Tibial artery (tissue), 4 donors: ENCODE measurements around the gene SLC1A4.

Source experiments
- DNase-seq, 2 donors: peaks; one replicate each; pipeline ENCODE4 v3.0.0-alpha.2; 2019
- H3K27ac ChIP-seq, 2 donors: fragments of 200-600 bp; sonication (generic) in 1 of 2; 1 replicate in 1 of 2; 2 replicates in 1 of 2; pipeline ENCODE4 v1.5.1; 2018 to 2019; ENCODE audit warnings: mild to moderate bottlenecking in 1 of 2
- H3K27me3 ChIP-seq, 2 donors: fragments of 200-600 bp; sonication (generic) in 1 of 2; one replicate each; pipeline versions ENCODE4 v1.5.1 to v1.6.0; 2016 to 2019
- H3K36me3 ChIP-seq, 3 donors: fragments of 200-600 bp; sonication (generic) in 2 of 3; one replicate each; pipeline ENCODE4 v1.5.1; 2016 to 2019; ENCODE audit warnings: mild to moderate bottlenecking in 2 of 3
- H3K4me1 ChIP-seq, 4 donors: fragments of 200-600 bp; sonication (generic) in 2 of 4; 1 replicate in 3 of 4; 2 replicates in 1 of 4; pipeline ENCODE4 v1.5.1; 2016 to 2019
- H3K4me3 ChIP-seq, 2 donors: fragments of 200-600 bp; sonication (generic) in 1 of 2; 1 replicate in 1 of 2; 2 replicates in 1 of 2; pipeline ENCODE4 v1.5.1; 2018 to 2019; ENCODE audit warnings: mild to moderate bottlenecking in 2 of 2
- H3K9me3 ChIP-seq, 3 donors: fragments of 200-600 bp; sonication (generic) in 1 of 3; one replicate each; pipeline ENCODE4 v1.5.1; 2016 to 2019
- CTCF ChIP-seq, 2 experiments: fragments of 200-600 bp in 1 of 2; fragments of 450-650 bp in 1 of 2; IDR thresholded peaks; one replicate each; pipeline ENCODE4 v1.5.1; 2017 to 2019; ENCODE audit warnings: antibody characterized with exemption in 2 of 2, mild to moderate bottlenecking in 1 of 2, moderate library complexity in 1 of 2
- intact Hi-C: fragments of 100-400 bp; cut with DNase I; formaldehyde crosslinking; loops from one replicate; pipeline ENCODE4 v1.15.0; 2023; ENCODE audit warnings: low total_unique reads

Gene SLC1A4

GRCh38 chr2:65013776-65014175 lies 24.6 kb downstream of the SLC1A4 start:
- intact Hi-C loops: no loop called here
- no peak overlapping the region for H3K27ac ChIP-seq
- no peak for DNase-seq
- H3K36me3 ChIP-seq: peaks cover 32 to 68% (median 46%) of the 10 kb centered on the region in 3 donors
- no peaks in the 10 kb centered on the region for H3K4me1 ChIP-seq
- H3K27me3 ChIP-seq: no peaks in the 10 kb centered on the region
- TF ChIP-seq CTCF (IDR thresholded peaks at IDR 0.05): no peak
- no peak overlapping the region for H3K4me3 ChIP-seq
- H3K9me3 ChIP-seq: no peaks in the 10 kb centered on the region

- H3K27me3 ChIP-seq: no peaks in the 10 kb centered on the region
- H3K9me3 ChIP-seq: no peaks in the 10 kb centered on the region
- no peak for DNase-seq
- intact Hi-C loops: no loop called here
- TF ChIP-seq CTCF (IDR thresholded peaks at IDR 0.05): no peak
- no peak overlapping the region for H3K4me3 ChIP-seq
- no peaks in the 10 kb centered on the region for H3K4me1 ChIP-seq
- no peak overlapping the region for H3K27ac ChIP-seq
- peaks cover 42 to 80% (median 62%) of the 10 kb centered on the region in 3 donors for H3K36me3 ChIP-seq
Observed at GRCh38 chr2:65015731-65016130, 26.5 kb downstream of the SLC1A4 start.

GRCh38 chr2:65016789-65017188 lies 27.6 kb downstream of the SLC1A4 start:
- intact Hi-C loops: no loop called here

GRCh38 chr2:65017335-65017734 lies 28.1 kb downstream of the SLC1A4 start:
- no peak for DNase-seq
- intact Hi-C loops: no loop called here
- Histone ChIP-seq H3K27me3 (no peaks in the 10 kb centered on the region), H3K36me3 (peaks cover 43 to 77% (median 67%) of the 10 kb centered on the region in 3 donors), H3K27ac (no peak overlapping the region), H3K9me3 (no peaks in the 10 kb centered on the region), H3K4me3 (no peak overlapping the region), H3K4me1 (no peaks in the 10 kb centered on the region)
- no peak for TF ChIP-seq CTCF (IDR thresholded peaks at IDR 0.05)

More at GRCh38 chr2:65016789-65017188, 27.6 kb downstream of the SLC1A4 start:
- DNase-seq: no peak
- no peak overlapping the region for H3K27ac ChIP-seq
- H3K4me1 ChIP-seq: no peaks in the 10 kb centered on the region
- TF ChIP-seq CTCF (IDR thresholded peaks at IDR 0.05): no peak
- no peak overlapping the region for H3K4me3 ChIP-seq
- no peaks in the 10 kb centered on the region for H3K27me3 ChIP-seq
- no peaks in the 10 kb centered on the region for H3K9me3 ChIP-seq
- H3K36me3 ChIP-seq: peaks cover 44 to 80% (median 69%) of the 10 kb centered on the region in 3 donors

- peaks cover 43 to 84% (median 63%) of the 10 kb centered on the region in 3 donors for H3K36me3 ChIP-seq
- DNase-seq: peak; percentile 39 to 70
- H3K4me3 ChIP-seq: no peak overlapping the region
- TF ChIP-seq CTCF (IDR thresholded peaks at IDR 0.05): no peak
- no peak overlapping the region for H3K27ac ChIP-seq
- H3K9me3 ChIP-seq: no peaks in the 10 kb centered on the region
- H3K4me1 ChIP-seq: no peaks in the 10 kb centered on the region
- H3K27me3 ChIP-seq: no peaks in the 10 kb centered on the region
- intact Hi-C loops: no loop called here
Observed at GRCh38 chr2:65018141-65018582, 29.0 kb downstream of the SLC1A4 start.

- Histone ChIP-seq H3K4me3 (no peak overlapping the region), H3K9me3 (no peaks in the 10 kb centered on the region), H3K27me3 (no peaks in the 10 kb centered on the region), H3K36me3 (peaks cover 43 to 79% (median 63%) of the 10 kb centered on the region in 3 donors), H3K4me1 (no peaks in the 10 kb centered on the region), H3K27ac (no peak overlapping the region)
- no peak for DNase-seq
- intact Hi-C loops: no loop called here
- TF ChIP-seq CTCF (IDR thresholded peaks at IDR 0.05): no peak
Observed at GRCh38 chr2:65019010-65019409, 29.8 kb downstream of the SLC1A4 start.
